ENCODE results near the gene EPS15.

- no peak for TF ChIP-seq REPIN1 (CRISPR knock-in tag; IDR thresholded peaks at IDR 0.05; ENCODE audit: borderline replicate concordance, low read depth)
- no peak for TF ChIP-seq CTCF (CRISPR knock-in tag; IDR thresholded peaks at IDR 0.05)
- no peak for TF ChIP-seq NPAS2 (CRISPR knock-in tag; IDR thresholded peaks at IDR 0.05; ENCODE audit: borderline replicate concordance)
- no peak for TF ChIP-seq U2AF1 (optimal IDR thresholded peaks at IDR 0.05; ENCODE audit: low read depth, low read length)
- no peak for TF ChIP-seq RNF2 (conservative IDR thresholded peaks at IDR 0.05; ENCODE audit: low read depth)
- TF ChIP-seq PATZ1 (CRISPR knock-in tag; IDR thresholded peaks at IDR 0.05) = no peak
- TF ChIP-seq SOX6 (IDR thresholded peaks at IDR 0.05) = no peak
- TF ChIP-seq SOX6 (CRISPR knock-in tag; IDR thresholded peaks at IDR 0.05) = no peak
- TF ChIP-seq CHD2 (IDR thresholded peaks at IDR 0.05; ENCODE audit: low read depth, low read length) = no peak
- TF ChIP-seq ZNF33A (CRISPR knock-in tag; IDR thresholded peaks at IDR 0.05; ENCODE audit: borderline replicate concordance) = no peak
- TF ChIP-seq SIN3A (IDR thresholded peaks at IDR 0.05; ENCODE audit: borderline replicate concordance, low read depth, low read length) = no peak
- no peak for TF ChIP-seq GPBP1L1 (CRISPR knock-in tag; IDR thresholded peaks at IDR 0.05)
- no peak for TF ChIP-seq ZNF30 (CRISPR knock-in tag; IDR thresholded peaks at IDR 0.05)
- no peak for TF ChIP-seq PRPF4 (IDR thresholded peaks at IDR 0.05; ENCODE audit: low read depth, low read length, poor library complexity, severe bottlenecking)
Observed at GRCh38 chr1:51489472-51489871, 29.6 kb downstream of the EPS15 start.
